Neural progenitor cell (in vitro differentiated cells): ENCODE measurements around the gene PROK1.

Source experiments
- CTCF ChIP-seq: fragments of 200-600 bp; sonication (generic); IDR thresholded peaks from 2 replicates; pipeline ENCODE4 v1.5.1; 2017; ENCODE audit warnings: antibody characterized with exemption, mild to moderate bottlenecking
- EZH2 ChIP-seq: fragments of 200-600 bp; sonication (generic); IDR thresholded peaks from 2 replicates; pipeline ENCODE4 v1.6.1; 2017; ENCODE audit warnings: antibody characterized with exemption, mild to moderate bottlenecking, moderate library complexity

- TF ChIP-seq EZH2 (no peak), CTCF (no peak)
These were observed 20.0 kb upstream of the PROK1 start for GRCh38 chr1:110430901-110431300.
